ENCODE measurements around the gene FBXO11.

Gene FBXO11

DNA sequence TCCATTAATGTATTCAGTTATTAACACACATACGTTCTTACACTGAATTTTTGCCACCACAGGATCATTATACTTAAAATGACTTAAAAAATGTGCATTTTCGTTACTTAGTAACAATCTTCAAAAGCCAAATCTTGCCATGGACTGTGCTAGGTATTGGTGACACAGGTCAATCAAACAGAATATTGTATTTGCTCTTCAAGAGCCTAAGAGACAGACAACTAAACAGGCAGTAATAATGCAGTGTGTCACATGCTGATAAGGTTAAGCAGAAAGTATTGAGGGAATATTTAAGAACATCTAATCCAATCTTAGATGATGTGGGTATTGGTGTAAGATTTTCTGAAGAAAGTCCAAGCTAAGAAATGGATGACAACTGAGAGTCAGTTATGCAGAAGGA, 56.9 kb downstream of the FBXO11 start:
- no peak for DNase-seq (ENCODE audit: low read depth)

DNA sequence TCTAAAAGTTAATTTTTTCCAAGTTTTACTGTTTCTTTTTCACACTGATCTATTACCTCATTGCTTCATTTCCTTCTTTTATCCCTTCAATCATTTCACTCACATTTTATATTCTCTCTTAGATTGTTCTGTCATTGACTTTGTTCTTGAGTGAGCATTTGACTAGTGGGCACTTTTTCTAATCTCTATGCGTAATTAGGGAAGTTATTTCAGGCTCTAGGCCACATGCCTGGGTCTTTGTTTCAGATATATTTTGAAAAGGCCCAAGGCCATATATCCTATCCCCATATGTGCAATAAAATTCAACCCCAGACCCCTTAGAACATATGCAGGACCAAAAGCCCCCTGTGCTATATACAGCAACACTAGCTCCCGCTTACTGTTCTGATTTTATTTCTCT, 62.1 kb downstream of the FBXO11 start:
- DNase-seq (ENCODE audit: low read depth): no peak

DNA sequence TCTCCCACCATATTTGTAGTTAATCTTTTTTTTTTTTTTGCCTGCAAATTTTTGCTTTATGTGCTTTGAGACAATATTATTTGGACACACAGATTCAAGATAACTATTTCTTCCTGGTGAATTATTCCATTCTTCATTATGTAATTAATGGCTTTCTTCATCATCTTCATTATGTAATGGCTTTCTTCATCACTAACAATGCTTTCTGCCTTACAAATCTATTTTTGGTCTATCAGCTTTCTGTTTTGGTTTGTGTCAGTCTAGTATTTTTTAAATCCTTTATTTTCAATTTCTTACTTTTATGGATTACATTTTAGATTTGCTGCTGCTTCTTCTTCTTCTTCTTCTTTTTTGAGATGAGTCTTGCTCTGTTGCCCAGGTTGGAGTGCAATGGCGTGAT, 62.9 kb downstream of the FBXO11 start:
- DNase-seq (ENCODE audit: low read depth): no peak

DNA sequence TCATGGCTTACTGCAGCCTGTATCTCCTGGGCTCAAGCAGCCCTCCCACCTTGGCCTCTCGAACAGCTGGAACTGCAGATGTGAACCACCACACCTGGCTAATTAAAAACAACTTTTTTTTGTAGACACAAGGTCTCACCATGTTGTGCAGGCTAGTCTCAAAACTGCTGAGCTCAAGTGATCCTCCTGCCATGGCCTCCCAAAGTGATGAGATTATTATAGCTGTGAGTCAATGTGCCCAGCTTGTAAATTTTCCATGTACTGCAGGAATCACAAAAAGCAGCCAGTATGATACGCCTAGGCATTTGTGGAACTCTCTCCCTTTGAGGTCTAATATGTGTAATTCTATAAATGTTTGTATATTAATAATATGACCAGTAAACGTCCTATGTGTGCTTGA, 63.5 kb downstream of the FBXO11 start:
- no peak for DNase-seq (ENCODE audit: low read depth)

DNA sequence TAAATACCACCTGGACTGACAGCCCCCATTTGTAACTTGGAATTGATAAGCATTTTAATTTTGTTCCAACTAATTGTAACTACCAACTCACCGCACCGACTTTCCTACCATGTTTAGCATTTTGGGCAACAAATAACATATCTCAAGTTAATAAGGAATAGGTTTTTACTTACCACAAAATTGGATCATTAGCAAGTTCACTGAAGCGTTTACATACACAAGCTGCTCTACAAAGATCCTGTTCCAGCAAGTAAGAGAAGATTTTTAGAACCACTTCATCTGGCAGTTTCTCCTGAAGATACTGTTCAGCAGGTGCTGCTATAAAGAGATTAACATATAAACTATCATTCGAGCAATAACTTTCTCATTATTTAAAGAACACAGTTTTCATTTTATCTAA, 67.6 kb downstream of the FBXO11 start:
- DNase-seq (ENCODE audit: low read depth): no peak

DNA sequence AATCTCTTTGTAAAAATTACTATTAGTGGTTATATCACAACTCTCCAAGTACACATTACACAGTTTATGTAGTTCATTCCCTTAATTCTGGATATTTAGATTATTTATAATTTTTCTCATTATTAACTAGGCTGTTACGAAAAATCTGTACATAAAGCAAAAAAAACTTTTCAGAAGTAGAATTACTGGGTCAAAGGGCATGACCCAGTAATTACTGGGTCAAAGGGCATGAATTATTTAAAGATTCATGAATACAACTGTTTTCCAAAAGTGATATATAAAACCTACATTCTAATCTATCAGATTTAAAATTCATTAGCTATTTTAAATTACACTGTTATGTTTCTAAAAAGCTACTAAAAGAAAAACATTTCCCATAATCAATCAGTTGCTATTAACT, 68.0 kb downstream of the FBXO11 start:
- DNase-seq (ENCODE audit: low read depth): no peak

DNA sequence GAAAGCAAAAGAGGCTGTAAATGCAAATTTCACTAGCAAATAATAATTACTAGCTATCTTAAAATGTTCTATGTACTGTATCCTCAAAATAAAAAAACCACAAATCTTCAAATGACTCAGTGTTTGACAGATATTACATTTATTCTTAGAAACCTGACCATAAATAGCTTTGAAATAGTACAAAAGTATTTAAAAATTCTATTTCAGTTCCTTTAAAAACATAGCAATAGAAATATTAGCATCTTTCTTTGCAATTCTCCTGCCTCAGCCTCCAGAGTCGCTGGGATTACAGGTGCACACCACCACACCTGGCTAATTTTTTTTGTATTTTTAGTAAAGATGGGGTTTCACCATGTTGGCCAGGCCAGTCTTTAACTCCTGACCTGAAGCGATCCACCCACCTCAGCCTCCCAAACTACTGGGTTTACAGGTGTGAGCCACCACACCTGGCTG, 72.8 kb downstream of the FBXO11 start:
- no peak for DNase-seq (ENCODE audit: low read depth)

DNA sequence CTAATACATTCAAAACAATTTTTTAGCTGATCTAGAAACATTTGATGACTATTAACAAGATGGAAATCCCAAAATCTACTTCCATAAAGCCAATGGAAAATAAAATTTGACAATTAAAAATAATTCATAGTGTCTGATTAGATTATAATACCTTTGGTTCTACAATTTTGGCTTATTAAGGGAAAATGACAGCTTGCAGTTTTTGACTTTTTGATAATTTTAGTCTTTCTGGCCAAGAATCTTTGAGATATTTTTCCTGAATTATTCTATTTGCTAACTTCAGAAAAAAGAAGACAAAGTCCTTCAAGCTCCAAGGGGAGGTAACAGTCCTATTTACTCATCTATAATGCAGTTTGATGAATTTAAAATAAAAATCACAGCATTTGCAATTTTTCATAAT, 83.8 kb downstream of the FBXO11 start:
- DNase-seq (ENCODE audit: low read depth): no peak

DNA sequence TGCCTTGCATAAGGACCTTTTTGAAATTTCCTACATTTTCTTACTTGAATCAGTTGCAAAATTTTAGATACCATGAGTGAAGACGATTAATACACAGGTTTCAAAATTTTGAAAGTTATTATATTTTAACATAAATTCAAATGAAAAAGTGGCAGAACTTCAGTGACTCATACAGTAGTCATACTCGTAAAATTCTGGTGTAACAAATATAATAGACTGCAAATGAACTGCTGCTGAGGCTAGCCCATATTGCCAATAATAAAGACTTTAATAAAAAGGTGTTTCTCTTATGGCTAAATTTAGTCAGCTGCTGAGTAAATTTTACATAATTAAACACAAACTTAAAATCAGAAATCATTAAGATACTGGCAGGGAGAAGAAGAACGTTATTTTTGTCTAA, 86.5 kb downstream of the FBXO11 start:
- DNase-seq (ENCODE audit: low read depth): no peak

DNA sequence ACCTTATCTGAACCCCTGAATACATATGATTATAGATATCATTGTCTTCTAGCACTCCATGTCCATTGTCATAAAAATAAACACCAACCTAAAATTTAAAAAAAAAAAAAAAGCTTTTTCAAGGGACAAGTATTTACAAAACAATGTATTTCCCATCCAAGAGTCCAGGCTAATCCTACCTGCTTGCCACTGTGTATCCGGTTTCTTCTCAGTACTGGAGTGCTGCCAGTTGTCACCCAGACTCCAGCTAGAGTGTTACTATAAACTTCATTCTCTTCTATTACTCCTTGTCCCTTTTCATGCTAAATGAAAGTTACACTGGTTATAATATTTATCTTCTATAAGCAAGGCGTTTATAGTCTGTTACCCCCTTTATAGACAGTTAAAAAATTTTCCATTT, 87.5 kb downstream of the FBXO11 start:
- no peak for DNase-seq (ENCODE audit: low read depth)

DNA sequence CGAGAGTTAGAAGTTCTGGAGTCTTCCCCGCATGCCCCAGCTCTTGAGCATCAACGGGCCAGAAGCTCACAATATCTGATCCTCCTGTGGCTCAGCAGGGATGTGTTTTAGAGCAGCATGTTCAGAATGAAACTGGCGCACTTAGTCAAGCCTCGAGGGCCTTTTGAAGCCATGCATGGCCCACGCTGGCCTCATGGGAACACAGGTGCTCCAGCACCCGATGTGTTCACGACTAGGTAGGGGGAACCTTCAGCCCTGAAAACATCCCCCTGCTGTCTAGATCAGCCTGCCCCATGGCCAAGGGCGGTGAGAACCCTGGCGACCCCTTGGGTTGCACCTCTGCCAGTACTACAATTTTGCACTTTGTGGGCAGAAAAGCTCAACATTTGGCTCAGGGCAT, 90.5 kb downstream of the FBXO11 start:
- no peak for DNase-seq (ENCODE audit: low read depth)

DNA sequence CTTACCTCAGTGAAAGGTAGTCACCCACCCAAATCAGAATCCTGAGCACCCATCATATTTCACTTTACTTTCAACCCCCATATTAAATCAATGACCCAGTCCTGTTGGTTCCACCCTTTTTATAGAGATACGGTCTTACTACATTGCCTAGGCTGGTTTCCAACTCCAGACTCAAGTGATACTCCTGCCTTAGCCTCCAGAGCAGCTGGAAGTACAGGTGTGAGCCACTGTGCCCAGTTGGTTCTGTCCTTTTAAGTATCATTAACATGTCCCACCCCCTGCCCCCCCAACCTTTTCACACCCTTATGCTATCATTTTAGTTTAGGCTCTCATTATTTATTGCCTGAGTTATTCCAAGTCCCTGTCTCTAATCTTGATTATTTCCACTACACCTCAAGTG, 94.6 kb downstream of the FBXO11 start:
- no peak for DNase-seq (ENCODE audit: low read depth)

DNA sequence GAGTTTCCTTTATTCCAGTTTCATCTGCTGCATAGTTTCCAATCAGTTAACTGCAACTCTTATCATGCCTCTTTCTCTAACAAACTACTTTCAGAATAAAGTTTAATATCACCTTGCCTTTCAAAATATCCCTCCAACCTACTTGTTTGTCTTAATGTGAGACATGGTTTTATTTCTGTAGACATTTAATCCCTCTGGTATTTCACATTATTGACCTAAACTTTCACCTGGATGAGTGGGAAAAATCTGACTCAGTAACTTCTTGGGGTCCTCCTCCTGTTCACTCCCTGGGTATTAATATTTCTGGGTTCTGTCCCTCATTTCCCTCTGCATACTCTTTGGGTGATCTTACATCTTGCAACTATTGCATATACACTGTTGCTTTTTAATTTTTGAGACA, 95.4 kb downstream of the FBXO11 start:
- no peak for DNase-seq (ENCODE audit: low read depth)

DNA sequence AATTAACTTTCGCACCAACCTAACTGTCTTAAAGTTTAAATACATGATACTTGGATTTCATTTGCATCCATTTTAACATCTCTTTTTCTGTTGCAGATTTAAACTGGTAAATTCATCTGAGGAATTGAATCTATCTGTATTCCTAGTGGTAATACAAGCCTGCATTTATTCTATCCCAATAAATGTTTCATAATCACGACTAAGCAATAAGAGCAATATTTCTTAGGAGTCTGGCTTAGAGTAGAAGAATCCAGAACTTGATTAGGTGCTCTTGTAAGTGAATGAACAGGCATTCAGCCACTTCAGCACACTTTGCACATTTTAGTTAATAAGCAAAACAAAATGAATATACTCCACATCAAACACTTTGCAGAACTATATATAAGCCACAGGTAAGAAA, 96.4 kb downstream of the FBXO11 start:
- DNase-seq (ENCODE audit: low read depth): no peak

DNA sequence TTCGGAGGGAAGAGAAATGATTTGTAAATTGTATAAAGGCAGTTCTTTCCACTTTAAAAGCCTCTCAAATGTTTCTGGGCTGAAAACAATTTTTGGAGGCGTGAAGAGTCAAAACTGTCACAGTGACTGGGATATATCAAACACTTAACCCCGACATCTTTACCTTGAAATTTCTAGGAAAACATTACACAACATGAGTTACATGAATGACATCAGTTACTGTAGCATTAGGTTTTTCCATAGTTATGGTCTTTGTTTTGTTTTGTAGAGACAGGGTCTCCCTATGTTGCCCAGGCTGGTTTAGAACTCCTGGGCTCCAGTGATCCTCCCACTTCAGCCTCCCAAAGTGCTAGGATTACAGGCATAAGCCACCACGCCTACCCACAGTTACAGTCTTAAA, 97.7 kb downstream of the FBXO11 start:
- no peak for DNase-seq (ENCODE audit: low read depth)

DNA sequence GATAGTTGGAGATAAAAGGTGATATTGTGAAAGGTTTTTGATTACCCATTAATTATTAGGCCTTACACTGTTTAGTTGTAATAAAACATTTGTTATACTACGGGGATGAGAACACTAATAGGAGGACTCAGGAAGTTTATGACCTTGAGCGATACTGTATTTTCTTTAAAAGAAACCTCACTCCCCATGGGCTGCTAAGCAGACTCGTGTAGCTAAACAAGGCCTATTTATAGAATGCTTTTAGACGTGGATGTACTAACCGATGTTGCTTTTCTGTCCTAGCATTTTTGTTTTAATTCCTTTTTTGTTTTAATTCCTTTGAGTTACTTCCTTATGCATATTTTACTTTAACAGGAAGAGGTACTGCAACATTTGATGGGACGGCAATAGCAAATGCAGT, 100.4 kb downstream of the FBXO11 start:
- no peak for DNase-seq (ENCODE audit: low read depth)

DNA sequence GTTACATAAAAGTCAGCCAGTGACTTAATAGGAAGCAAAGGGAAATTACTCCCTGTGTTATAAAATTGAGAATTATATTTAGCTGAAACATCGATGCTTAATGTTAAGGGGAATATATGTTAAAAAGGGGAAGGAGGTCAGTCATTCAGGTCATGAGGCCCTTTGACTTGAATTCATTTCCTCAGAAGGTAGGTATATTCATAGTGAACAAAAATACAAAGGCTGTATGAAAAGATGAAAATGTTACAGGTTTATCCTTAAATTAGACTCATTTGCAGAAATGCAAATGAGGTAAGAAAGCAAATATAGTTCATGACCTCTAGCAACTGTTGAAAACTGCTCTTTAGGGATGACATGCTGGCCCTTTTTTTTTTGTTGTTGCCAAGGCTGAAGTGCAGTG, 102.5 kb downstream of the FBXO11 start:
- no peak for DNase-seq (ENCODE audit: low read depth)

DNA sequence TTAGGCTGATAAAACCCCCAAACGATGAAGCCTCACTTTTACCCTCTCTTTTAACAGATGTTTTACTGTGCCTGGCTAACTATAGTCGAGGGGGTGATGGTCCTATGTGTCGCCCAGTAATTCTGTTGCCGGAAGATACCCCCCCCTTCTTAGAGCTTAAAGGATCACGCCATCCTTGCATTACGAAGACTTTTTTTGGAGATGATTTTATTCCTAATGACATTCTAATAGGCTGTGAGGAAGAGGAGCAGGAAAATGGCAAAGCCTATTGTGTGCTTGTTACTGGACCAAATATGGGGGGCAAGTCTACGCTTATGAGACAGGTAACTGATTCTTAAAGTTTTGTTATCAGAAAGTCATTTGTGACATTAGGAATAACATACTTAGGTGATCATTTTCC, 102.9 kb downstream of the FBXO11 start:
- DNase-seq (ENCODE audit: low read depth): no peak

DNA sequence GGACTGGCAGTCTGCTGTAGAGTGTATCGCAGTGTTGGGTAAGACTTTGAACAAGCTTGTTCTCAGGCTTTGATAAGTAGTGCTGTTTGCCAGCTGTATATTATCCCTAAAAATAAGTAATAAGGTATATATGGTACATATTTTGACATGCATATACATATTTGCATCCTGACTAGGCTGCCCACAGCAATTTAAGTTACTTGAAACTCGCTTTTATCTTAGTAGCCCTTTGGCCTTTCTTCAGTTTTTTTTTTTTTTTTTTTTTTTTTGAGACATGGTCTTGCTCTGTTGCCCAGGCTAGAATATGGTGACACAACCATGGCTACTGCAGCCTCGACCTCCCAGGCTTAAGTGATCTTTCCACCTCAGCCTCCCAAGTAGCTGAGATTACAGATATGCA, 105.2 kb downstream of the FBXO11 start:
- no peak for DNase-seq (ENCODE audit: low read depth)

DNA sequence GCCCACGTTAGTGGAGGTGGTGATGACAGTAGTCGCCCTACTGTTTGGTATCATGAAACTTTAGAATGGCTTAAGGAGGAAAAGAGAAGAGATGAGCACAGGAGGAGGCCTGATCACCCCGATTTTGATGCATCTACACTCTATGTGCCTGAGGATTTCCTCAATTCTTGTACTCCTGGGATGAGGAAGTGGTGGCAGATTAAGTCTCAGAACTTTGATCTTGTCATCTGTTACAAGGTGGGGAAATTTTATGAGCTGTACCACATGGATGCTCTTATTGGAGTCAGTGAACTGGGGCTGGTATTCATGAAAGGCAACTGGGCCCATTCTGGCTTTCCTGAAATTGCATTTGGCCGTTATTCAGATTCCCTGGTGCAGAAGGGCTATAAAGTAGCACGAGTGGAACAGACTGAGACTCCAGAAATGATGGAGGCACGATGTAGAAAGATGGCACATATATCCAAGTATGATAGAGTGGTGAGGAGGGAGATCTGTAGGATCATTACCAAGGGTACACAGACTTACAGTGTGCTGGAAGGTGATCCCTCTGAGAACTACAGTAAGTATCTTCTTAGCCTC, 107.2 kb downstream of the FBXO11 start:
- no peak for DNase-seq (ENCODE audit: low read depth)

DNA sequence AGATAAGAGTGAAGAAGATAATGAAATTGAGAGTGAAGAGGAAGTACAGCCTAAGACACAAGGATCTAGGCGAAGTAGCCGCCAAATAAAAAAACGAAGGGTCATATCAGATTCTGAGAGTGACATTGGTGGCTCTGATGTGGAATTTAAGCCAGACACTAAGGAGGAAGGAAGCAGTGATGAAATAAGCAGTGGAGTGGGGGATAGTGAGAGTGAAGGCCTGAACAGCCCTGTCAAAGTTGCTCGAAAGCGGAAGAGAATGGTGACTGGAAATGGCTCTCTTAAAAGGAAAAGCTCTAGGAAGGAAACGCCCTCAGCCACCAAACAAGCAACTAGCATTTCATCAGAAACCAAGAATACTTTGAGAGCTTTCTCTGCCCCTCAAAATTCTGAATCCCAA, 107.7 kb downstream of the FBXO11 start:
- no peak for DNase-seq (ENCODE audit: low read depth)

DNA sequence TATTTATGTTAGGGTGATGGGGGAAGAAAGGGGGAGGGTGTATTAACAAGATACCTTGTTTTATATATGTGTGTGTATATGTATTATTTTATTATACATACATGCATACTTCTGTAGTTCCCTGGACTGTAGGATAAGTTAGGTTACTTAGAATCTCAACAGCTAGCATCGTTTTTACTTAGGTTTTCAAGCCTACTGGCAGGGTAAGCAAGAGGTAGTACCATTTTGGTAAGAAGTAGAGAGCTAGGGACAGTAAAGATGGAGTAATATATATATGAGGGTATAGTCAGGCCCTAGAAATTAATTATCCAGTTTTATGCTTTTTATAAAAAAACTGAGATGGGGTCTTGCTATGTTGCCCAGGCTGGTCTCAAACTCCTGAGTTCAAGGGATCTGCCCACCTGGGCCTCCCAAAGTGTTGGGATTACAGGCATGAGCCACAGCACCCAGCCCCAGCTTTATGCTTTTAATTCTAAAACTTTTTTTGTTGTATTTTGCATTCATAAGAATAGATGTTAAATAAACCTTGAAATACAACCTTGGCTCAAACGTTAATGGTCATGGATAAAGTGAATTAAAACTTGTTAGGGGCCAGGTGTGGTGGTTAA, 110.1 kb downstream of the FBXO11 start:
- no peak for DNase-seq (ENCODE audit: low read depth)

DNA sequence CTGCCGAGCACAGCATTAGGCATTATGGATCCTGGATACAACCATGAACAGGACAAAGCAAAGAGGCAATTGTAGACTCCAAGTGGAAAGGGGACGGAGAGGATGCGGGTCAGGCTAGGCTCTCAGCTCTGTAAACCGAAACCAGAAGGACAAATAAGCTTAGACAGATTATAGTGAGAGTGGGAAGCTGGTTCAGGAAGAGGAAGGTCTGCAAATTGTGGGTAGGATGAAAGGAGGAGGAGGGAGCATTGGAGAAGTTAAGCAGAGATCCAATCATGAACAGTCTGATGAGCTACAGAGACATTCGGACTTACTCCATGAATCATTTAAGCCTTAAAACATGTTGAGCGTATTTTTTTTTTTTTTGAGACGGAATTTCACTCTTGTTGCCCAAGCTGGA, 120.3 kb downstream of the FBXO11 start:
- no peak for DNase-seq (ENCODE audit: low read depth)

DNA sequence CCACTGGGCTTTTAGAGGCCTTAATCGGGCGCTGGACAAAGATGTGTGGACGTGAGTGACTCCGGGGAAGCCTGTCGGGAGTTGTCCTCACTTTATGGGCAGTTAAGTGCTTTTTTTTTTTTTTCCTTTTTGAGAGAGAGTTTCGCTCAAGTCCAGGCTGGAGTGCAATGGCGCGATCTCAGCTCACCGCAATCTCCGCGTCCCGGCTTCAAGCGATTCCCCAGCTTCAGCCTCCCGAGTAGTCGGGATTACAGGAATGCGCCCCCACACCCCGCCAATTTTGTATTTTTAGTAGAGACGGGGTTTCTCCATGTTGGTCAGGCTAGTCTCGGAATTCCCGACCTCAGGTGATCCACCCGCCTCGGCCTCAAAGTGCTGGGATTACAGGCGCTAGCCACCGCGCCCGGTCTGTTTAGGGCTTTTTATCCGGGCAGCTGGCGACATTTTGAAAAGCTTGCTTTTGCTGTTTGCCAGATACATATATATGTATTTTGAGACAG, 121.9 kb downstream of the FBXO11 start:
- no peak for DNase-seq (ENCODE audit: low read depth)

Measured in non-pigmented ciliary epithelial cell (primary cell).